Body of pancreas (tissue), 4 donors: ENCODE measurements around the gene ZNF688.

Experiments
- CTCF ChIP-seq, 7 experiments: fragments of 450-650 bp in 4 of 7; fragments of 200-600 bp in 3 of 7; sonication (generic) in 3 of 7; IDR thresholded peaks; one replicate each; pipeline ENCODE4 v1.5.1; 2016 to 2019; ENCODE audit warnings: antibody characterized with exemption in 7 of 7
- POLR2A ChIP-seq, 3 donors: fragments of 450-650 bp; IDR thresholded peaks; one replicate each; pipeline ENCODE4 v1.6.1; 2016; ENCODE audit warnings: antibody characterized with exemption in 3 of 3, mild to moderate bottlenecking in 2 of 3

- TF ChIP-seq CTCF (IDR thresholded peaks at IDR 0.05) (no peak), POLR2A (IDR thresholded peaks at IDR 0.05) (no peak)
Observed at GRCh38 chr16:30532285-30533145, 39.0 kb downstream of the ZNF688 start.
